WTC11 (cell line): Measurements from ENCODE around the gene CACNA1B. TPM values are rescaled to one million over a fixed set of nuclear protein-coding genes. Genes with fewer than 3 reads are reported as not detected.

ENCODE experiments used
- ATAC-seq: fragments of 200-7000 bp; cut with Tn5 transposase; 2 replicates; pipeline ENCODE4 v1.10.0; 2021; ENCODE audit warnings: mild to moderate bottlenecking, moderate library complexity
- CTCF ChIA-PET: fragments of 300-600 bp; sonication (Branson Sonifier 250); formaldehyde crosslinking; loops from one replicate; lab custom pipeline; 2021; ENCODE audit warnings: antibody characterized with exemption; lab: Charles Lee
- POLR2A ChIA-PET: fragments of 350-600 bp; sonication (Branson Sonifier 250); formaldehyde crosslinking; loops from one replicate; lab custom pipeline; 2021; ENCODE audit warnings: antibody characterized with exemption; lab: Charles Lee
- DNase-seq: peaks from one replicate; pipeline ENCODE4 v3.0.0; 2021; ENCODE audit warnings: low spot score
- H3K27ac Mint-ChIP-seq: 2 replicates; pipeline ENCODE4 v1.8.0; 2021; ENCODE audit warnings: mixed read lengths
- H3K27me3 Mint-ChIP-seq: 2 replicates; pipeline ENCODE4 v1.8.0; 2021; ENCODE audit warnings: low read depth, mild to moderate bottlenecking, moderate library complexity, mixed read lengths
- H3K36me3 Mint-ChIP-seq: 2 replicates; pipeline ENCODE4 v1.8.0; 2021; ENCODE audit warnings: mixed read lengths
- H3K4me1 Mint-ChIP-seq: 2 replicates; pipeline ENCODE4 v1.8.0; 2022; ENCODE audit warnings: mixed read lengths
- H3K4me3 Mint-ChIP-seq: 2 replicates; pipeline ENCODE4 v1.8.0; 2021; ENCODE audit warnings: mild to moderate bottlenecking, moderate library complexity, mixed read lengths
- H3K9me3 Mint-ChIP-seq: 2 replicates; pipeline ENCODE4 v1.8.0; 2021; ENCODE audit warnings: mixed read lengths
- AFF4 ChIP-seq: sonication (generic); formaldehyde crosslinking; IDR thresholded peaks from 2 replicates; pipeline ENCODE4 v1.8.1; 2023; ENCODE audit warnings: mild to moderate bottlenecking, missing genetic modification reagents, borderline replicate concordance
- ATF1 ChIP-seq: sonication (generic); formaldehyde crosslinking; IDR thresholded peaks from 2 replicates; pipeline ENCODE4 v1.8.1; 2023; ENCODE audit warnings: mild to moderate bottlenecking, moderate library complexity, missing genetic modification reagents
- EMX1 ChIP-seq: fragments of 250-450 bp; sonication (Bioruptor Pico); IDR thresholded peaks from 2 replicates; pipeline ENCODE4 v1.8.0; 2021; ENCODE audit warnings: mild to moderate bottlenecking
- FOXJ3 ChIP-seq: sonication (generic); formaldehyde crosslinking; IDR thresholded peaks from 2 replicates; pipeline ENCODE4 v1.9.0; 2021; ENCODE audit warnings: missing genetic modification reagents, mild to moderate bottlenecking, borderline replicate concordance
- FOXP1 ChIP-seq: sonication (generic); formaldehyde crosslinking; IDR thresholded peaks from 2 replicates; pipeline ENCODE4 v1.8.0; 2022; ENCODE audit warnings: missing genetic modification reagents, mild to moderate bottlenecking, moderate library complexity, borderline replicate concordance
- GABPB1 ChIP-seq: sonication (generic); formaldehyde crosslinking; IDR thresholded peaks from 2 replicates; pipeline ENCODE4 v1.8.1; 2023; ENCODE audit warnings: mild to moderate bottlenecking, missing genetic modification reagents
- HMGXB4 ChIP-seq: sonication (generic); formaldehyde crosslinking; IDR thresholded peaks from 2 replicates; pipeline ENCODE4 v1.8.1; 2023; ENCODE audit warnings: mild to moderate bottlenecking, moderate library complexity, missing genetic modification reagents
- NFE2L1 ChIP-seq: sonication (generic); formaldehyde crosslinking; IDR thresholded peaks from 2 replicates; pipeline ENCODE4 v1.8.1; 2023; ENCODE audit warnings: missing genetic modification reagents
- PRDM15 ChIP-seq: sonication (generic); formaldehyde crosslinking; IDR thresholded peaks from 2 replicates; pipeline ENCODE4 v1.8.0; 2022; ENCODE audit warnings: missing genetic modification reagents
- total RNA-seq: library from RNA; stranded (reverse); gene quantifications from 3 replicates; pipeline ENCODE4 v1.2.3, GENCODE V29; 2021
- TF ChIP-seq, protein P1 (sequence below): fragments of 250-450 bp; sonication (Bioruptor Pico); IDR thresholded peaks from 2 replicates; pipeline ENCODE4 v1.9.0; 2021; ENCODE audit warnings: mild to moderate bottlenecking
- TF ChIP-seq, protein P2 (sequence below): sonication (generic); formaldehyde crosslinking; IDR thresholded peaks from 2 replicates; pipeline ENCODE4 v1.8.0; 2022; ENCODE audit warnings: mild to moderate bottlenecking, missing genetic modification reagents
- TF ChIP-seq, protein P3 (sequence below): sonication (generic); formaldehyde crosslinking; IDR thresholded peaks from 2 replicates; pipeline ENCODE4 v1.8.1; 2022; ENCODE audit warnings: low read depth, missing genetic modification reagents, borderline replicate concordance

The CACNA1B gene
- total RNA-seq, 1 experiment from 2014 or later: 8.4 TPM

DNA sequence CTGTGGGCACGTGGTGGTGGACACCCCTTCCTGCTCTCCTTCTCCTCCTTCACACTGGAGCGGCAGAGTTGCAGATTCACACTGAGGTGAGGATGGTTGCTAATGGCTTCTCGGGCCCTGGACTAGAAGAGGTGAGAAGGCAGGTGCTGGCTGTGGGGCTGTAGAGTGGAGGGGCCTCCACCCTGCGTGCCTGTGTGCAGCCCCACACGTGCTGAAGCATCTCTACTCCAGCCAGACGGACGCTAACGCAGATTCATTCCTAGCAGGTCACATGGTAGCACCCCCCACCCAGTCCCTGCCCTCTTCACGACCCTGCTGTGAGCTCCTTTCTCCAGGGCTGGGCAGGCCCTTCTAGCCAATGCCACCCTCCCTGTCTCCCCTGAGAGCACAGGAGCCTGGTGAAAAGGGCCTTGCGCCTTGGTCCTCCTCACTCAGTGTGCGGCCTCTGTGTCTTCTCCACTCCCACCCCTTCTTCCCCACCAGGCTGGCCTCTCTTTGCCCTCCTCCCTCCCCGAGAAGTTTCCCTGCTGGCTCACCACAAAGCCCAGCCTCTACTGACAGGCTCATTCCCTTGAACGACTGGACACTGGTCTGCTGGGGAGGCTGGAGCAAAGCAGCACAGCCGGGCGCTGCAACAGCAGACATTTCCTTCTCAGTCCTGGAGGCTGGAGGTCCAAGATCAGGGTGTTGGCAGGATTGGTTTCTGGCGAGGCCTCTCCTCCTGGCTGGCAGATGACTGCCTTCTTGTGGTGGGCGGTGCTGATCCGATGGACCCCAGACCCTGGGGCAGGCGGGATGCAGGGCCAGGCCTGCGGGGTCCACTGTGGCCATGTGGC, 14.2 kb downstream of the CACNA1B start:
- no peak overlapping the region for H3K27ac Mint-ChIP-seq
- POLR2A ChIA-PET: no interaction called here
- TF ChIP-seq, protein P1, sequence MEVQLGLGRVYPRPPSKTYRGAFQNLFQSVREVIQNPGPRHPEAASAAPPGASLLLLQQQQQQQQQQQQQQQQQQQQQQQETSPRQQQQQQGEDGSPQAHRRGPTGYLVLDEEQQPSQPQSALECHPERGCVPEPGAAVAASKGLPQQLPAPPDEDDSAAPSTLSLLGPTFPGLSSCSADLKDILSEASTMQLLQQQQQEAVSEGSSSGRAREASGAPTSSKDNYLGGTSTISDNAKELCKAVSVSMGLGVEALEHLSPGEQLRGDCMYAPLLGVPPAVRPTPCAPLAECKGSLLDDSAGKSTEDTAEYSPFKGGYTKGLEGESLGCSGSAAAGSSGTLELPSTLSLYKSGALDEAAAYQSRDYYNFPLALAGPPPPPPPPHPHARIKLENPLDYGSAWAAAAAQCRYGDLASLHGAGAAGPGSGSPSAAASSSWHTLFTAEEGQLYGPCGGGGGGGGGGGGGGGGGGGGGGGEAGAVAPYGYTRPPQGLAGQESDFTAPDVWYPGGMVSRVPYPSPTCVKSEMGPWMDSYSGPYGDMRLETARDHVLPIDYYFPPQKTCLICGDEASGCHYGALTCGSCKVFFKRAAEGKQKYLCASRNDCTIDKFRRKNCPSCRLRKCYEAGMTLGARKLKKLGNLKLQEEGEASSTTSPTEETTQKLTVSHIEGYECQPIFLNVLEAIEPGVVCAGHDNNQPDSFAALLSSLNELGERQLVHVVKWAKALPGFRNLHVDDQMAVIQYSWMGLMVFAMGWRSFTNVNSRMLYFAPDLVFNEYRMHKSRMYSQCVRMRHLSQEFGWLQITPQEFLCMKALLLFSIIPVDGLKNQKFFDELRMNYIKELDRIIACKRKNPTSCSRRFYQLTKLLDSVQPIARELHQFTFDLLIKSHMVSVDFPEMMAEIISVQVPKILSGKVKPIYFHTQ (CRISPR knock-in tag): no peak
- CTCF ChIA-PET: no interaction called here
- DNase-seq (no peak), ATAC-seq (no peak)
- no peak overlapping the region for H3K4me3 Mint-ChIP-seq
- no peaks in the 10 kb centered on the region; the same call in 1 of the 2 replicates for H3K36me3 Mint-ChIP-seq
- no peaks in the 10 kb centered on the region for H3K9me3 Mint-ChIP-seq
- no peaks in the 10 kb centered on the region for H3K4me1 Mint-ChIP-seq
- H3K27me3 Mint-ChIP-seq: no peaks in the 10 kb centered on the region

DNA sequence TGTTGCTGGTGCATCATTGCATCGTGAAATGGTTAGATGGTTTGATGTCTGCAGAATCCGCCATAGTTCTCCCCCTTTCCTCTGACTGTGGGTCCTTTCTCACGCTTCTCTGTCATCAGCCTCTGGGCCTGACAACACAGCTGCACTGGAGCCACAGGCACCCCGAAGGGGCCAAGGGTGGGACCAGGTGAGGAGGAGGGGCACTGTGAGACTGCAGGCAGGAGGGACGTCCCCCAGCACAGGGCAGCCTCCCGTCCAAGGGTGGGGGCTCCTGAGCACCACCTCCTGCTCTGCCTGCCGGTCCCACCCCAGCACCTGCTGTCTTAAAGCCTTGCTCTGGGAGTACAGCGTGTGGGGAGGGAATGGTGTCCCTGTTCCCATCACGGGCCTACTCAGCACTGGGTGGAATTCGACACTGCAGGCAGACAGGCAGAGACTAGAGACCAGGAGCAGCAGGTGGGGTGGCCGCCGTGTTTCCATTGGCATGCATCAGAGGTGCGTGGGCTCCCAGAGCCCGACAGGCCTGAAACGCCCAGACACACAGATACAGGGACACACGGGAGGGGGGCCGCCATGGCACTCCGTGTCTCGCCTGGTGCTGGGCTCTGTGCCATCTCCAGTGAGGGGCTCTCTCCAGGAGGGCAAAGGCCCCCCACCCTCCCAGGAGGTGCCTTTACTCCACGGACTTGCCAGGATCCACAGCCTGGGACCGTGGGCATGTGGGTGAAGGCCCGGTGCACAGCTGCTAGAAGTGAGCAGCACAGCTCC, 15.0 kb downstream of the CACNA1B start:
- no peak overlapping the region for H3K4me3 Mint-ChIP-seq
- H3K4me1 Mint-ChIP-seq: no peaks in the 10 kb centered on the region
- no peaks in the 10 kb centered on the region for H3K27me3 Mint-ChIP-seq
- TF ChIP-seq PRDM15 (CRISPR knock-in tag) (no peak), FOXP1 (0 out of 2 replicates have a peak, but pooled peaks have one; percentile 14)
- TF ChIP-seq, all 79 proteins: peak for 1
- ATAC-seq (no peak; the same call in 1 of the 2 replicates), DNase-seq (no peak)
- Mint-ChIP-seq H3K27ac (no peak overlapping the region), H3K9me3 (no peaks in the 10 kb centered on the region), H3K36me3 (no peaks in the 10 kb centered on the region)
- ChIA-PET POLR2A (no interaction called here), CTCF (no interaction called here)

- Mint-ChIP-seq H3K4me3 (no peak overlapping the region), H3K27ac (peak overlapping the region; percentile 23; the same call in 1 of the 2 replicates), H3K9me3 (no peaks in the 10 kb centered on the region), H3K36me3 (peaks cover 4% of the 10 kb centered on the region; the same call in 1 of the 2 replicates), H3K27me3 (no peaks in the 10 kb centered on the region), H3K4me1 (no peaks in the 10 kb centered on the region)
- ATAC-seq: no peak
- CTCF ChIA-PET: interaction anchor here (0.6 kb wide), 1 partner anchor 275 kb away, joined by 3 read pairs; the partner anchor contains the start of gene EHMT1
- no peak for DNase-seq
- POLR2A ChIA-PET: interaction anchor here (0.7 kb wide), 1 partner anchor 53 kb away, joined by 5 read pairs; no protein-coding TSS in a partner anchor
- TF ChIP-seq HMGXB4 (CRISPR knock-in tag): no peak
- TF ChIP-seq NFE2L1 (CRISPR knock-in tag): no peak
- no peak for TF ChIP-seq GABPB1 (CRISPR knock-in tag)
- TF ChIP-seq AFF4 (CRISPR knock-in tag): no peak
- TF ChIP-seq, protein P2, sequence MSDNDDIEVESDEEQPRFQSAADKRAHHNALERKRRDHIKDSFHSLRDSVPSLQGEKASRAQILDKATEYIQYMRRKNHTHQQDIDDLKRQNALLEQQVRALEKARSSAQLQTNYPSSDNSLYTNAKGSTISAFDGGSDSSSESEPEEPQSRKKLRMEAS (CRISPR knock-in tag): no peak
- TF ChIP-seq, protein P3, sequence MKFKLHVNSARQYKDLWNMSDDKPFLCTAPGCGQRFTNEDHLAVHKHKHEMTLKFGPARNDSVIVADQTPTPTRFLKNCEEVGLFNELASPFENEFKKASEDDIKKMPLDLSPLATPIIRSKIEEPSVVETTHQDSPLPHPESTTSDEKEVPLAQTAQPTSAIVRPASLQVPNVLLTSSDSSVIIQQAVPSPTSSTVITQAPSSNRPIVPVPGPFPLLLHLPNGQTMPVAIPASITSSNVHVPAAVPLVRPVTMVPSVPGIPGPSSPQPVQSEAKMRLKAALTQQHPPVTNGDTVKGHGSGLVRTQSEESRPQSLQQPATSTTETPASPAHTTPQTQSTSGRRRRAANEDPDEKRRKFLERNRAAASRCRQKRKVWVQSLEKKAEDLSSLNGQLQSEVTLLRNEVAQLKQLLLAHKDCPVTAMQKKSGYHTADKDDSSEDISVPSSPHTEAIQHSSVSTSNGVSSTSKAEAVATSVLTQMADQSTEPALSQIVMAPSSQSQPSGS: no peak
- no peak for TF ChIP-seq FOXJ3 (CRISPR knock-in tag)
- no peak for TF ChIP-seq ATF1 (CRISPR knock-in tag)
- no peak for TF ChIP-seq EMX1 (CRISPR knock-in tag)
Observed at GRCh38 chr9:137893670-137894069, 16.1 kb downstream of the CACNA1B start.
